ENCODE data around the gene PSMC3IP. TPM values are rescaled to one million over a fixed set of nuclear protein-coding genes. Genes with fewer than 3 reads are reported as not detected.
A peak's percentile ranks its signal among the peaks of the same experiment; 100 is the strongest.

Gene PSMC3IP
- total and polyA plus RNA-seq, 2 of the 4 experiments (the other 2 are of a cell fraction), result 5.6 to 9.8 TPM

DNA sequence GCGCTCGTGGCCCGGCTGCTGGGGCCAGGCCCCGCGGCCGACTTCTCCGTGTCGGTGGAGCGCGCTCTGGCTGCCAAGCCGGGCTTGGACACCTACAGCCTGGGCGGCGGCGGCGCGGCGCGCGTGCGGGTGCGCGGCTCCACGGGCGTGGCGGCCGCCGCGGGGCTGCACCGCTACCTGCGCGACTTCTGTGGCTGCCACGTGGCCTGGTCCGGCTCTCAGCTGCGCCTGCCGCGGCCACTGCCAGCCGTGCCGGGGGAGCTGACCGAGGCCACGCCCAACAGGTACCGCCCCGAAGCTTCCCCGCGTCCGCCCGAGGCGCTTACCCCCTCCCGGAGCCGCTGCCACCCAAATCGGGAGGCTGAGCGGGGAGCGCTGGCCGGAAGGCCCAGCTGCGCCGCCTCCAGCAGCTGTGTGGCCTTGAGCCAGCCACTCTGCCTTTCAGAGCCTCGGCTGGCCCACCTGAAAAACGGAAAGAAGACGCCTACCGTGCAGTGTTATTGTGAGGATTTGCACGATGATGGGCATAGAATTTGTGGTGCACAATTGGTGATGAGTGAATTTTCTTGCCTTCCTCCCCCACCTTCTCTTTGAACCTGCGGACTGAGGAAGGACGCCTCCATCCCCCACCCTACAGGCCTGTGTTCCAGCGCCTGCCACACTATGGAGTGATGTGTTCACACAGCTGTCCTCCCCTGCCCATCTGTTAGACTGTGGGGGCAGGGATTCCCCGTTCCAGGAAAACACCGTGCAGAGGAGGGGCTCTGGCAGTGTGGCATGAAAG, 41.0 kb downstream of the PSMC3IP start:
- peak overlapping the region; percentile 90 for H2AFZ ChIP-seq (replicated peaks; ENCODE audit: low read length, poor library complexity)
- TF ChIP-seq, protein P1, sequence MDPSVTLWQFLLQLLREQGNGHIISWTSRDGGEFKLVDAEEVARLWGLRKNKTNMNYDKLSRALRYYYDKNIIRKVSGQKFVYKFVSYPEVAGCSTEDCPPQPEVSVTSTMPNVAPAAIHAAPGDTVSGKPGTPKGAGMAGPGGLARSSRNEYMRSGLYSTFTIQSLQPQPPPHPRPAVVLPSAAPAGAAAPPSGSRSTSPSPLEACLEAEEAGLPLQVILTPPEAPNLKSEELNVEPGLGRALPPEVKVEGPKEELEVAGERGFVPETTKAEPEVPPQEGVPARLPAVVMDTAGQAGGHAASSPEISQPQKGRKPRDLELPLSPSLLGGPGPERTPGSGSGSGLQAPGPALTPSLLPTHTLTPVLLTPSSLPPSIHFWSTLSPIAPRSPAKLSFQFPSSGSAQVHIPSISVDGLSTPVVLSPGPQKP (IDR thresholded peaks at IDR 0.05; ENCODE audit: borderline replicate concordance, low read depth, low read length), result no peak
- TF ChIP-seq FOS (IDR thresholded peaks at IDR 0.05; ENCODE audit: low read depth, low read length) (no peak), BHLHE40 (IDR thresholded peaks at IDR 0.05; ENCODE audit: low read depth, low read length) (no peak), NFE2L2 (IDR thresholded peaks at IDR 0.05; ENCODE audit: low read depth, low read length) (no peak), CHD1 (IDR thresholded peaks at IDR 0.05; ENCODE audit: low read depth, low read length) (no peak), MXI1 (IDR thresholded peaks at IDR 0.05; ENCODE audit: borderline replicate concordance, low read depth, low read length) (peak; percentile 83), SMC3 (IDR thresholded peaks at IDR 0.05; ENCODE audit: low read depth, low read length) (no peak), CEBPB (IDR thresholded peaks at IDR 0.05; ENCODE audit: low read depth, low read length) (no peak), RCOR1 (IDR thresholded peaks at IDR 0.05; ENCODE audit: insufficient replicate concordance, low read length) (no peak), RAD21 (IDR thresholded peaks at IDR 0.05; ENCODE audit: low read length) (no peak), POLR2A (IDR thresholded peaks at IDR 0.05; ENCODE audit: low read depth, low read length) (peak; percentile 7; the same call in 1 of the 2 replicates), RFX5 (IDR thresholded peaks at IDR 0.05; ENCODE audit: low read depth, low read length) (no peak), MAZ (IDR thresholded peaks at IDR 0.05; ENCODE audit: borderline replicate concordance, low read depth, low read length) (peak; percentile 69; the same call in 1 of the 2 replicates), MAFK (IDR thresholded peaks at IDR 0.05; ENCODE audit: low read depth, low read length) (no peak)
- TF ChIP-seq, protein P2, sequence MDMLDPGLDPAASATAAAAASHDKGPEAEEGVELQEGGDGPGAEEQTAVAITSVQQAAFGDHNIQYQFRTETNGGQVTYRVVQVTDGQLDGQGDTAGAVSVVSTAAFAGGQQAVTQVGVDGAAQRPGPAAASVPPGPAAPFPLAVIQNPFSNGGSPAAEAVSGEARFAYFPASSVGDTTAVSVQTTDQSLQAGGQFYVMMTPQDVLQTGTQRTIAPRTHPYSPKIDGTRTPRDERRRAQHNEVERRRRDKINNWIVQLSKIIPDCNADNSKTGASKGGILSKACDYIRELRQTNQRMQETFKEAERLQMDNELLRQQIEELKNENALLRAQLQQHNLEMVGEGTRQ (IDR thresholded peaks at IDR 0.05; ENCODE audit: low read depth, low read length), result no peak; the same call in 1 of the 2 replicates

More for the DNA sequence above, 41.0 kb downstream of the PSMC3IP start:
- H3K4me1 ChIP-seq (ENCODE audit: control insufficient read depth, insufficient read depth, low read length), result peaks cover 12% of the 10 kb centered on the region
- H3K79me1 ChIP-seq (ENCODE audit: low read depth in 1 of 2, low read length in 2 of 2), result peaks cover 16 to 32% of the 10 kb centered on the region in 2 experiments
- peak overlapping the region; percentile 93 for H2AK5ac ChIP-seq (ENCODE audit: low read depth, low read length)
- intact Hi-C loops (cut with micrococcal nuclease), result no loop called here
- peak; percentile 84 for ATAC-seq (ENCODE audit: low read depth)
- peak overlapping the region; percentile 55 for H3K27ac ChIP-seq (ENCODE audit: insufficient read depth, low read length)
- peak overlapping the region; percentile 72 to 95 for H4K8ac ChIP-seq (ENCODE audit: low read depth in 2 of 2, low read length in 2 of 2)
- peak overlapping the region; percentile 81 for H3K9ac ChIP-seq (ENCODE audit: low read depth, low read length)
- peak overlapping the region; percentile 31 for H4K5ac ChIP-seq (ENCODE audit: low read depth, low read length)
- in situ Hi-C loops (cut with MboI; ENCODE audit: low sequenced_read_pairs), result no loop called here
- H3K4me3 ChIP-seq (ENCODE audit: insufficient read depth, low read depth, low read length), result peak overlapping the region; percentile 53
- peaks cover 9% of the 10 kb centered on the region; the same call in 1 of the 2 replicates for H4K20me1 ChIP-seq (ENCODE audit: insufficient read depth, low read length)
- peak overlapping the region; percentile 99 for H2AK9ac ChIP-seq (replicated peaks; ENCODE audit: low read depth, low read length, poor library complexity)
- H2BK120ac ChIP-seq (ENCODE audit: low read depth, low read length), result peak overlapping the region; percentile 69
- H2BK20ac ChIP-seq (ENCODE audit: low read depth, low read length), result peak overlapping the region; percentile 17; the same call in 1 of the 2 replicates
- H3K4ac ChIP-seq (ENCODE audit: low read depth, low read length), result peak overlapping the region; percentile 97
- H3K9me3 ChIP-seq (ENCODE audit: control insufficient read depth, insufficient read depth, low read length), result no peaks in the 10 kb centered on the region
- BruUV-seq (replicated peaks), result no TSS peak
- peak; percentile 78 for DNase-seq
- 0% methylated on average over 41 of the region's 65 CpGs; no CpG with 5 or more reads in 1 of the 2 experiments for WGBS, 2 experiments (ENCODE audit: extremely low coverage in 2 of 2, insufficient read length in 1 of 2)
- ChIA-PET CTCF (interaction anchor here (0.6 to 1.8 kb wide), 3 partner anchors 9 to 572 kb away, joined by 3 to 6 read pairs (median 3); no protein-coding TSS in a partner anchor), POLR2A (ENCODE audit: unreplicated experiment) (interaction anchor here (1.6 to 1.8 kb wide), 3 partner anchors 16 to 116 kb away, joined by 4 to 6 read pairs (median 4); partner anchors contain the start of gene CAVIN1)
- peak overlapping the region; percentile 90 for H3K4me2 ChIP-seq (ENCODE audit: low read depth, low read length)
- peaks cover 26% of the 10 kb centered on the region for H3K36me3 ChIP-seq (ENCODE audit: control insufficient read depth, insufficient read depth, low read length)
- dilution Hi-C loops (cut with HindIII; ENCODE audit: low sequenced_read_pairs, unreplicated experiment), result no loop called here
- H2BK5ac ChIP-seq (ENCODE audit: low read depth, low read length, poor library complexity, severe bottlenecking), result peak overlapping the region; percentile 63
- peak overlapping the region; percentile 63 for H3K56ac ChIP-seq (ENCODE audit: extremely low read depth, insufficient read depth, low read length)
- H3K18ac ChIP-seq (ENCODE audit: low read depth, low read length), result peak overlapping the region; percentile 19
- peak overlapping the region; percentile 98 for H4K91ac ChIP-seq (ENCODE audit: insufficient read depth, low read depth, low read length)
- peak overlapping the region; percentile 92 for H3K23ac ChIP-seq (ENCODE audit: low read depth, low read length)
- H3K27me3 ChIP-seq (ENCODE audit: control insufficient read depth, insufficient read depth, low read length), result no peaks in the 10 kb centered on the region
- H3K14ac ChIP-seq (replicated peaks; ENCODE audit: low read depth, low read length), result peak overlapping the region; percentile 96
- H2BK15ac ChIP-seq (ENCODE audit: low read depth, low read length), result 0 out of 3 replicates have a peak overlapping the region, but pooled peaks have one; percentile 7
- peaks cover 25% of the 10 kb centered on the region for H3K9me1 ChIP-seq (ENCODE audit: insufficient read depth, low read length)
